Body of pancreas (tissue), 4 donors: Measurements from ENCODE around the gene LINGO4.

Experiments
- POLR2A ChIP-seq, 3 donors: fragments of 450-650 bp; IDR thresholded peaks; one replicate each; pipeline ENCODE4 v1.6.1; 2016; ENCODE audit warnings: antibody characterized with exemption in 3 of 3, mild to moderate bottlenecking in 2 of 3
- TF ChIP-seq, protein P1 (sequence below), 7 experiments: fragments of 450-650 bp in 4 of 7; fragments of 200-600 bp in 3 of 7; sonication (generic) in 3 of 7; IDR thresholded peaks; one replicate each; pipeline ENCODE4 v1.5.1; 2016 to 2019; ENCODE audit warnings: antibody characterized with exemption in 7 of 7

DNA sequence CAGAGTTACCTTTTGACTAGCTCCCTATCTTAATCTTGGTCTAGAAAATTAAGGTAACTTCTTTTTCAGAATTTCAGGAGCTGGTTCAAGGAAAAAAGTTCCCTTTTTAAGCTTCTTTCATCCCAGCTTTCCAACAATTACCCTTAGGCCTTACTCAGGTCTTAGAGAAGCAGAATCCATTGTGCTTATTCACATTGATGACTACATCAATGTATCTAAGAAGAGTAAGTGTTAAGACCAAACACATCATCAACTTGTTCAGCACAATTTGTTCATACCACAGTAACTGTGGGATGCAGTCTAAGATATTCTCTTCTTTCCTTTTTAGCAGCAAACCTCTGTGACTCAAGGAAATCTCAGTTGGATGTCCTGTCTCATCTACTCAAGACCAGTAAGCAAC lies 46.0 kb downstream of the LINGO4 start:
- TF ChIP-seq, protein P1, sequence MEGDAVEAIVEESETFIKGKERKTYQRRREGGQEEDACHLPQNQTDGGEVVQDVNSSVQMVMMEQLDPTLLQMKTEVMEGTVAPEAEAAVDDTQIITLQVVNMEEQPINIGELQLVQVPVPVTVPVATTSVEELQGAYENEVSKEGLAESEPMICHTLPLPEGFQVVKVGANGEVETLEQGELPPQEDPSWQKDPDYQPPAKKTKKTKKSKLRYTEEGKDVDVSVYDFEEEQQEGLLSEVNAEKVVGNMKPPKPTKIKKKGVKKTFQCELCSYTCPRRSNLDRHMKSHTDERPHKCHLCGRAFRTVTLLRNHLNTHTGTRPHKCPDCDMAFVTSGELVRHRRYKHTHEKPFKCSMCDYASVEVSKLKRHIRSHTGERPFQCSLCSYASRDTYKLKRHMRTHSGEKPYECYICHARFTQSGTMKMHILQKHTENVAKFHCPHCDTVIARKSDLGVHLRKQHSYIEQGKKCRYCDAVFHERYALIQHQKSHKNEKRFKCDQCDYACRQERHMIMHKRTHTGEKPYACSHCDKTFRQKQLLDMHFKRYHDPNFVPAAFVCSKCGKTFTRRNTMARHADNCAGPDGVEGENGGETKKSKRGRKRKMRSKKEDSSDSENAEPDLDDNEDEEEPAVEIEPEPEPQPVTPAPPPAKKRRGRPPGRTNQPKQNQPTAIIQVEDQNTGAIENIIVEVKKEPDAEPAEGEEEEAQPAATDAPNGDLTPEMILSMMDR (IDR thresholded peaks at IDR 0.05) = no peak
- TF ChIP-seq POLR2A (IDR thresholded peaks at IDR 0.05) = no peak
